ENCODE measurements around the gene FAHD2B. TPM values are rescaled to one million over a fixed set of nuclear protein-coding genes. Genes with fewer than 3 reads are reported as not detected.
A peak's percentile ranks its signal among the peaks of the same experiment; 100 is the strongest.
"Not testable (repeated sequence)": the region's sequence is repeated elsewhere in the genome, so short reads cannot be mapped to it uniquely, and the experiment has no call there.

The FAHD2B gene
- total RNA-seq, 3 donors from 2014 or later (not counting 1 experiment from before 2014, with no cell fraction given) = 9.3 to 14.9 (median 10.1) TPM

DNA sequence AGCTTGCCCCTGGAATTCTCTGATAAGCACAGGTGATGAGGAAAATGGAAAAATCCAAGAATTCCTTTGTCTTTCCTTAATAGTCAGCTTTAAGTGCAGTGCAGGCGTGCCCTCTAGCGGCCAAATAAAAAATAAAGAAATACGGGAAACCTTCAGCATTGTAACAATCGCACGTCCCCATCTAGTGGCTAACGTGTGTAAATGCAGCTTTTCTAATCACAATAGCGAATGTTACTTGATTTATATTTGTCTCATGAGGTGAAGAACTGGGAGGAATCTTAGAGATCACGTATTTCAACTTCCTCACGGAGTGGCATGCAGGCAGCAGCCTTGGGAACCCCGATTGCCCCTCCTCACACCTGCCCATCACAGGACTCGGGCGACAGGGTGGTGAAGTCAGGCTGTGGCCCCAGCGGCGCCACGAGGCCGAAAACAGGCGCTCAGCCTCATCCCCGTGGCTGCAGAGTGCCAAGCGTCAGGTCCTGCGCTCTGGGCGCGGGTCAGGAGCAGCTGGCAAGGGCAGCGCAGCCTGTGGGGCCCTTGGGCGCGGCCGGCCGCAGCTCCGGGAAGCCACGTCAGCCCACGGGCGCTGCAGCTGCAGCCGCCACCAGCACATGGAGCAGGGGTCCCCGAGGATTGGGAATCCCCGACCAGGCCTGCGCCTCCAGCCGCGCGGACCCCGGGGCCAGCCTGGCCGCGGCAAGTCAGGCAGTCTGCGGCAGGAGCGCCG is 17.8 kb upstream of the FAHD2B start:
- H3K4me1 ChIP-seq (ENCODE audit: control insufficient read depth, insufficient read depth, low read length); H3K36me3 Mint-ChIP-seq; H3K36me3 ChIP-seq (ENCODE audit: control insufficient read depth, insufficient read depth, low read length); H3K27me3 ChIP-seq (ENCODE audit: control insufficient read depth, insufficient read depth, low read length); H3K9me3 Mint-ChIP-seq; H3K9me3 ChIP-seq (ENCODE audit: control insufficient read depth, insufficient read depth, low read length): not testable (repeated sequence)
- intact Hi-C loops (cut with micrococcal nuclease) = loop anchor here (5.0 to 10.0 kb wide), 2 partner anchors 258 to 585 kb away; partner anchors contain the start of gene ANKRD39
- Mint-ChIP-seq H3K4me1 (peaks cover 5 to 11% of the 10 kb centered on the region in 2 donors), H3K27ac (peak overlapping the region; percentile 92 to 95), H3K4me3 (peak overlapping the region; percentile 95), H3K27me3 (ENCODE audit: low read depth in 2 of 2) (peaks cover 16 to 24% of the 10 kb centered on the region in 2 donors)
- DNase-seq (peak; percentile 33 to 58), ATAC-seq (peak; percentile 75 to 91 (median 77))
- peak overlapping the region; percentile 68 for H3K27ac ChIP-seq (ENCODE audit: low read length)
- WGBS (ENCODE audit: insufficient coverage) = 0% methylated on average over 36 of the region's 44 CpGs
- peak; percentile 89 for TF ChIP-seq CTCF (IDR thresholded peaks at IDR 0.05)
- peak overlapping the region; percentile 62 for H3K4me3 ChIP-seq (ENCODE audit: low read length)

DNA sequence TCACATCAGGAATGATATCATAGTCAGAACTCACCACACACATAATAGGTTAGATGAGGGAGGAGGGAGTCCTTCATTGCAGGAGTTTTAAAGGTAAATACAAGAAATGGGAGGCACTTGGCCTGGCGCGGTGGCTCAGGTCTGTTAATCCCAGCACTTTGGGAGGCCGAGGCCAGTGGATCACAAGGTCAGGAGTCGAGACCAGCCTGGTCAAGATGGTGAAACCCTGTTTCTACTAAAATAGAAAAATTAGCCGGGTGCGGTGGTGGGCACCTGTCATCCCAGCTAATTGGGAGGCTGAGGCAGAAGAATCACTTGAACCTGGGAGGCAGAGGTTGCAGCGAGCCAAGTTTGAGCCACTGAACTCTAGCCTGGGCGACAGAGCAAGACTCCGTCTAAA is 16.6 kb upstream of the FAHD2B start:
- not testable (repeated sequence) for H3K9me3 ChIP-seq (ENCODE audit: control insufficient read depth, insufficient read depth, low read length); H3K4me3 Mint-ChIP-seq; H3K27ac ChIP-seq (ENCODE audit: low read length); H3K27me3 ChIP-seq (ENCODE audit: control insufficient read depth, insufficient read depth, low read length); DNase-seq; ATAC-seq; H3K4me1 ChIP-seq (ENCODE audit: control insufficient read depth, insufficient read depth, low read length); H3K36me3 Mint-ChIP-seq; H3K36me3 ChIP-seq (ENCODE audit: control insufficient read depth, insufficient read depth, low read length); H3K27ac Mint-ChIP-seq; H3K4me3 ChIP-seq (ENCODE audit: low read length); H3K9me3 Mint-ChIP-seq
- Mint-ChIP-seq H3K27me3 (ENCODE audit: low read depth in 2 of 2) (peaks cover 22 to 24% of the 10 kb centered on the region in 2 donors), H3K4me1 (peaks cover 5 to 11% of the 10 kb centered on the region in 2 donors)
- intact Hi-C loops (cut with micrococcal nuclease) = loop anchor here (5.0 to 10.0 kb wide), 2 partner anchors 256 to 586 kb away; partner anchors contain the start of gene ANKRD39
- 90% methylated on average over 9 of the region's 9 CpGs for WGBS (ENCODE audit: insufficient coverage)

DNA sequence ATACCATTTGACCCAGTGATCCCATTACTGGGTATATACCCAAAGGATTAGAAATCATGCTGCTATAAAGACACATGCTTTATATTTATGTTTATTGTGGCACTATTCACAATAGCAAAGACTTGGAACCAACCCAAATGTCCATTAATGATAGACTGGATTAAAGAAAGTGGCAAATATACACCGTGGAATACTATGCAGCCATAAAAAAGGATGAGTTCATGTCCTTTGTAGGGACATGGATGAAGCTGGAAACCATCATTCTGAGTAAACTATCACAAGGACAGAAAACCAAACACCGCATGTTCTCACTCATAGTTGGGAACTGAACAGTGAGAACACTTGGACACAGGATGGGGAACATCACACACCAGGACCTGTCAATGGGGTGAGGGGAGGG is 12.2 kb upstream of the FAHD2B start:
- H3K27me3 ChIP-seq (ENCODE audit: control insufficient read depth, insufficient read depth, low read length); H3K4me3 ChIP-seq (ENCODE audit: low read length); DNase-seq; H3K27ac Mint-ChIP-seq; H3K27ac ChIP-seq (ENCODE audit: low read length); H3K4me1 ChIP-seq (ENCODE audit: control insufficient read depth, insufficient read depth, low read length); H3K9me3 ChIP-seq (ENCODE audit: control insufficient read depth, insufficient read depth, low read length); H3K4me3 Mint-ChIP-seq; intact Hi-C loops (cut with micrococcal nuclease); H3K36me3 ChIP-seq (ENCODE audit: control insufficient read depth, insufficient read depth, low read length); H3K9me3 Mint-ChIP-seq; H3K4me1 Mint-ChIP-seq; ATAC-seq; H3K36me3 Mint-ChIP-seq: not testable (repeated sequence)
- 80% methylated on average over 2 of the region's 2 CpGs for WGBS (ENCODE audit: insufficient coverage)
- H3K27me3 Mint-ChIP-seq (ENCODE audit: low read depth in 2 of 2) = peaks cover 32 to 37% of the 10 kb centered on the region in 2 donors

DNA sequence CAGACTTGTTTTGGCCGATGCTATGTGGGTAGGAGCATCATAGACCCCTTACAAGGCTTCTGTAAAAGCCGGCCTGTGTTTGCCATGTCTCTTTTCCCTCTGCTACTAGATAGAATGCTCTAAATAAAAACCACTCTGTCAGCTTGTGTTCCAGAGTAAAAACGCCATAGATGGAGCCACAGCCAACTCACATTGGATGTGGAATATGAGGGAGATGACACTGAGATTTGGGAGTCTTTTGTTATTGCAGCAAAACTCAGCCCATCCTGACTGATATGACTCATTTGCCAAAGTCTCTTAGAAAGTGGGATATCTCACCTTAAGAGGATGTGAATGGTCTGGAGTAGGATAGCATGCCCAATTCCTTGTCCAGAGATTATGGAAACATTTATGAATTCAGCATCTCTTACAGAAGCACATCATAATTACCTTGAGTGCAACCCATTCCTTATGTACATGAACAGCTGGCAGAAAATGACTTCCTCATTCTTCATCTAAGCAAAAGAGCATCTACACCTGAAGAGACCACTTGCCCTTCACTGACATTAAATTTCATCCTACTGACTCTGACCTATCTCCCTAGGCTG is 4.2 kb upstream of the FAHD2B start:
- H3K27ac Mint-ChIP-seq; H3K9me3 ChIP-seq (ENCODE audit: control insufficient read depth, insufficient read depth, low read length); intact Hi-C loops (cut with micrococcal nuclease); H3K36me3 Mint-ChIP-seq; H3K27me3 ChIP-seq (ENCODE audit: control insufficient read depth, insufficient read depth, low read length); DNase-seq; H3K9me3 Mint-ChIP-seq; H3K4me3 ChIP-seq (ENCODE audit: low read length); H3K36me3 ChIP-seq (ENCODE audit: control insufficient read depth, insufficient read depth, low read length); H3K27ac ChIP-seq (ENCODE audit: low read length); H3K4me3 Mint-ChIP-seq; H3K4me1 Mint-ChIP-seq; ATAC-seq: not testable (repeated sequence)
- peaks cover 10% of the 10 kb centered on the region for H3K4me1 ChIP-seq (ENCODE audit: control insufficient read depth, insufficient read depth, low read length)
- H3K27me3 Mint-ChIP-seq (ENCODE audit: low read depth in 2 of 2) = peaks cover 20 to 34% of the 10 kb centered on the region in 2 donors
- WGBS (ENCODE audit: insufficient coverage) = 100% methylated on average over 2 of the region's 3 CpGs

DNA sequence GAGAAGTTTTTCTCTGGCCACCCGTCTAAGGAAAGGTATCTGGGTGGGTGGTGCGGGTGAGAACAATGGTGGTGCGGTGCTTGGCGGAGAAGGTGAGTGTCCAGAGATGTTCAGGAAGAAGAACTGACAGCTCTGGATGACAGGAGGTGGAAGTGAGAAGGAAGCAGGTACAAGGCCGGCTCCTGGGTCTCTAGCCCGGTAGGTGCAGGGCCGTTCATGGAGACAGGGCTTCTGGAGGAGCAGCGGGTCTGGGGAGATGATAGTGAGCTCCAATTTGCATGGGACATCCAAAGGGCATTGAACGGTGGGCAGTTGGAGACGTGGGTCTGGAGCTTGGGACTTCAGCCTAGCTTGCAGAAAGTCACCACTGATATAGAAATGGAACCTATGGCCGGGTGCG is 979 bp upstream of the FAHD2B start:
- H3K36me3 Mint-ChIP-seq = no peaks in the 10 kb centered on the region
- peaks cover 5% of the 10 kb centered on the region in 2 donors for H3K4me1 Mint-ChIP-seq
- peak overlapping the region; percentile 80 for H3K4me3 Mint-ChIP-seq
- Histone ChIP-seq H3K27me3 (ENCODE audit: control insufficient read depth, insufficient read depth, low read length) (no peaks in the 10 kb centered on the region), H3K36me3 (ENCODE audit: control insufficient read depth, insufficient read depth, low read length) (no peaks in the 10 kb centered on the region), H3K4me1 (ENCODE audit: control insufficient read depth, insufficient read depth, low read length) (peaks cover 13% of the 10 kb centered on the region), H3K9me3 (ENCODE audit: control insufficient read depth, insufficient read depth, low read length) (no peaks in the 10 kb centered on the region), H3K27ac (ENCODE audit: low read length) (no peak overlapping the region), H3K4me3 (ENCODE audit: low read length) (no peak overlapping the region)
- 91% methylated on average over 12 of the region's 12 CpGs for WGBS (ENCODE audit: insufficient coverage)
- no peak for ATAC-seq
- no peak for TF ChIP-seq CTCF (IDR thresholded peaks at IDR 0.05)
- no peaks in the 10 kb centered on the region for H3K9me3 Mint-ChIP-seq
- intact Hi-C loops (cut with micrococcal nuclease) = no loop called here
- peak overlapping the region in 1 of 2 donors; percentile 77 for H3K27ac Mint-ChIP-seq
- DNase-seq = peak in 1 of 2 donors; percentile 6
- peaks cover 17 to 26% of the 10 kb centered on the region in 2 donors for H3K27me3 Mint-ChIP-seq (ENCODE audit: low read depth in 2 of 2)

GRCh38 chr2:97093983-97094771 is 505 bp downstream of the FAHD2B start:
- H3K36me3 Mint-ChIP-seq; H3K27ac ChIP-seq (ENCODE audit: low read length); intact Hi-C loops (cut with micrococcal nuclease); H3K27ac Mint-ChIP-seq; H3K9me3 Mint-ChIP-seq; H3K27me3 ChIP-seq (ENCODE audit: control insufficient read depth, insufficient read depth, low read length); H3K4me1 Mint-ChIP-seq; H3K9me3 ChIP-seq (ENCODE audit: control insufficient read depth, insufficient read depth, low read length); H3K36me3 ChIP-seq (ENCODE audit: control insufficient read depth, insufficient read depth, low read length); H3K4me3 ChIP-seq (ENCODE audit: low read length): not testable (repeated sequence)
- ATAC-seq = peak in 2 of 3 donors; percentile 7 to 27
- DNase-seq = peak in 1 of 2 donors; percentile 11
- H3K27me3 Mint-ChIP-seq (ENCODE audit: low read depth in 2 of 2) = peaks cover 13 to 14% of the 10 kb centered on the region in 2 donors
- peak overlapping the region; percentile 6 for H3K4me3 Mint-ChIP-seq
- 85% methylated on average over 3 of the region's 33 CpGs for WGBS (ENCODE audit: insufficient coverage)
- peaks cover 13% of the 10 kb centered on the region for H3K4me1 ChIP-seq (ENCODE audit: control insufficient read depth, insufficient read depth, low read length)
